Psoas muscle (tissue), 8 donors: ENCODE measurements around the gene TCTA. TPM values are rescaled to one million over a fixed set of nuclear protein-coding genes. Genes with fewer than 3 reads are reported as not detected.

Experiments
- ATAC-seq, 4 donors: fragments of 200-7000 bp; cut with Tn5 transposase; one replicate each; pipeline ENCODE4 v1.9.1; 2020; ENCODE audit warnings: moderate library complexity in 3 of 4, mild to moderate bottlenecking in 2 of 4
- DNase-seq, 2 donors: peaks; one replicate each; pipeline ENCODE4 v3.0.0-alpha.2; 2020
- H3K27ac ChIP-seq: fragments of 200-600 bp; one replicate; pipeline ENCODE4 v1.8.0; 2022
- H3K27me3 ChIP-seq, 3 donors: fragments of 200-600 bp in 1 of 3; one replicate each; pipeline versions ENCODE4 v1.6.1 to v1.8.0; 2013 to 2022; ENCODE audit warnings: low read length in 2 of 3, mild to moderate bottlenecking in 2 of 3, moderate library complexity in 1 of 3; ENCODE audit not compliant: insufficient read depth in 3 of 3
- H3K36me3 ChIP-seq, 2 donors: fragments of 200-600 bp in 1 of 2; one replicate each; pipeline versions ENCODE4 v1.6.1 to v1.8.0; 2013 to 2022; ENCODE audit warnings: low read depth in 1 of 2, mild to moderate bottlenecking in 1 of 2, moderate library complexity in 1 of 2; ENCODE audit not compliant: insufficient read depth in 1 of 2
- H3K4me1 ChIP-seq: fragments of 200-600 bp; one replicate; pipeline ENCODE4 v1.8.0; 2022
- H3K4me3 ChIP-seq: fragments of 200-600 bp; one replicate; pipeline ENCODE4 v1.8.0; 2022; ENCODE audit warnings: mild to moderate bottlenecking
- H3K9me3 ChIP-seq: fragments of 200-600 bp; one replicate; pipeline ENCODE4 v1.8.0; 2022
- WGBS, 3 donors: extraction: QIAGEN DNeasy Blood & Tissue Kit; methylation state at CpG; one replicate each; pipeline versions ENCODE4 v1.1.6 to v1.1.7; 2013; 5-methylcytosine and 5-hydroxymethylcytosine counted together
- intact Hi-C, 2 donors: fragments of 100-400 bp; cut with DNase I; formaldehyde crosslinking; loops; one replicate each; pipeline versions ENCODE4 v1.11.0 to v1.14.2; 2022
- long read RNA-seq, 2 donors: library from polyadenylated mRNA; unstranded; transcript quantifications; one replicate each; pipeline ENCODE4 v2.0.0, GENCODE V29; 2021
- polyA plus RNA-seq, 3 donors: library from polyadenylated mRNA; stranded (reverse); fragments of 200-250 nt; gene quantifications; one replicate each; pipeline ENCODE4 v1.2.3, GENCODE V29; 2013
- total RNA-seq, 4 donors: library from RNA; stranded (reverse); fragmentation: NEBNext Ultra II Directional in 2 of 4; extraction: Animal tissue kit (Norgen Biotek cat#: 25700) in 2 of 4; gene quantifications; one replicate each; pipeline versions ENCODE4 v1.2.1 to v1.2.4, GENCODE V29; 2021 to 2023
- TF ChIP-seq, protein P1 (sequence below): fragments of 200-600 bp; IDR thresholded peaks from one replicate; pipeline ENCODE4 v1.8.0; 2022; ENCODE audit warnings: antibody characterized with exemption
- donor health status: healthy with polysubstance abuse.
- donor health status: DM: no; HTN: no; CAD: no; lungs with moderate emphysema.
- donor health status: Bipolar disorder and iron deficiency.
- donor health status: healthy.
- donor health status: DM: yes; HTN: yes; CAD: no.
- donor health status: DM: no; HTN: no; CAD: no.
- donor health status: DM: no; HTN: no; CAD: no.
- donor health status: DM: yes; HTN: yes; CAD: no.

The TCTA gene, protein sequence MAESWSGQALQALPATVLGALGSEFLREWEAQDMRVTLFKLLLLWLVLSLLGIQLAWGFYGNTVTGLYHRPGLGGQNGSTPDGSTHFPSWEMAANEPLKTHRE
- total RNA-seq (10 to 100 TPM; 11.4 to 23.4 (median 16.7) TPM), polyA plus RNA-seq (10 to 100 TPM; 13.8 to 46.1 (median 18.1) TPM)
- long read RNA-seq, donor 1, partial matches to known transcripts = 0 of 7 reads
- long read RNA-seq, donor 1, other reads (novel, unspliced or antisense) = 2 of 7 reads
- long read RNA-seq, donor 2, transcript TCTA-201 (3 exons, 2,146 nt) = major isoform, 20 of 26 reads
- long read RNA-seq, donor 2, partial matches to known transcripts = 5 of 26 reads
- long read RNA-seq, donor 2, other reads (novel, unspliced or antisense) = 0 of 26 reads

DNA sequence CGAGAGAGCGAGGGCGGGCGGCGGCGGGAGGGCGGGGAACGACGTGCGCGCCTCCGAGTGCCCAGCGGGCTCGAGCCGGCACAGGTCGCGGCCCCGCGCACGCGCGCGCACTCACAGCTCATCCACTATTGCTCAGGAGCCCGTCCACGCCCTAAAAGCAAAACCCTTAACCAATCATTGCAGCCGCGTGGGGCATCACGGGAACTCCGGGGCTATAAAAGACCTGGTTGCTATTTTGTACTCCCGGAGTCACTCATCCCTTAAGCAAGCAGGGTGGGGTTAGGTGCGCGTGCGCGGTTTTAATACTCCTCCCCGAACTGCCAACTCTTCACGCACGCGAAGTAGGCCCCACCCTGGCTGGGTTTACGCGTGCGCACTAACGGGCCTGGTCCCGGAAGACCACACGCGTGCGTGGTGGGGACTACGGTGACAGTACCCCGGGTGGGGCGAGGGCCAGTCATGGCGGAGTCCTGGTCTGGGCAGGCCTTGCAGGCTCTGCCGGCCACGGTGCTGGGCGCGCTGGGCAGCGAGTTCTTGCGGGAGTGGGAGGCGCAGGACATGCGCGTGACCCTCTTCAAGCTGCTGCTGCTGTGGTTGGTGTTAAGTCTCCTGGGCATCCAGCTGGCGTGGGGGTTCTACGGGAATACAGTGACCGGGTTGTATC is at the start of gene TCTA, which contains the start of gene RHOA:
TCTA (plus strand) TSS at position 456 of the 664 bp plus-strand sequence; CDS start at position 460, 4 bp downstream.
RHOA (minus strand) TSS at position 9 of the 664 bp plus-strand sequence. CDS start 36,387 bp downstream, outside the sequence.
- Histone ChIP-seq H3K4me1 (peaks cover 42% of the 10 kb centered on the region), H3K27me3 (no peaks in the 10 kb centered on the region), H3K36me3 (peaks cover 0 to 37% of the 10 kb centered on the region in 2 donors), H3K9me3 (no peaks in the 10 kb centered on the region), H3K27ac (peak within 1 kb of the TSS; percentile 99), H3K4me3 (peak within 1 kb of the TSS; percentile 87)
- DNase-seq (peak; percentile 99 to 100), ATAC-seq (peak; percentile 92 to 94 (median 93))
- TF ChIP-seq, protein P1, sequence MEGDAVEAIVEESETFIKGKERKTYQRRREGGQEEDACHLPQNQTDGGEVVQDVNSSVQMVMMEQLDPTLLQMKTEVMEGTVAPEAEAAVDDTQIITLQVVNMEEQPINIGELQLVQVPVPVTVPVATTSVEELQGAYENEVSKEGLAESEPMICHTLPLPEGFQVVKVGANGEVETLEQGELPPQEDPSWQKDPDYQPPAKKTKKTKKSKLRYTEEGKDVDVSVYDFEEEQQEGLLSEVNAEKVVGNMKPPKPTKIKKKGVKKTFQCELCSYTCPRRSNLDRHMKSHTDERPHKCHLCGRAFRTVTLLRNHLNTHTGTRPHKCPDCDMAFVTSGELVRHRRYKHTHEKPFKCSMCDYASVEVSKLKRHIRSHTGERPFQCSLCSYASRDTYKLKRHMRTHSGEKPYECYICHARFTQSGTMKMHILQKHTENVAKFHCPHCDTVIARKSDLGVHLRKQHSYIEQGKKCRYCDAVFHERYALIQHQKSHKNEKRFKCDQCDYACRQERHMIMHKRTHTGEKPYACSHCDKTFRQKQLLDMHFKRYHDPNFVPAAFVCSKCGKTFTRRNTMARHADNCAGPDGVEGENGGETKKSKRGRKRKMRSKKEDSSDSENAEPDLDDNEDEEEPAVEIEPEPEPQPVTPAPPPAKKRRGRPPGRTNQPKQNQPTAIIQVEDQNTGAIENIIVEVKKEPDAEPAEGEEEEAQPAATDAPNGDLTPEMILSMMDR = no peak
- WGBS, 3 donors = 0 to 1% (median 0%) methylated on average over 54 to 62 of the region's 62 CpGs
- intact Hi-C loops = loop anchor here (2.0 to 5.0 kb wide), 2 partner anchors 53 to 70 kb away; partner anchors contain the start of genes GPX1 (in 1 of the 2) and USP4 (in 1 of the 2)

DNA sequence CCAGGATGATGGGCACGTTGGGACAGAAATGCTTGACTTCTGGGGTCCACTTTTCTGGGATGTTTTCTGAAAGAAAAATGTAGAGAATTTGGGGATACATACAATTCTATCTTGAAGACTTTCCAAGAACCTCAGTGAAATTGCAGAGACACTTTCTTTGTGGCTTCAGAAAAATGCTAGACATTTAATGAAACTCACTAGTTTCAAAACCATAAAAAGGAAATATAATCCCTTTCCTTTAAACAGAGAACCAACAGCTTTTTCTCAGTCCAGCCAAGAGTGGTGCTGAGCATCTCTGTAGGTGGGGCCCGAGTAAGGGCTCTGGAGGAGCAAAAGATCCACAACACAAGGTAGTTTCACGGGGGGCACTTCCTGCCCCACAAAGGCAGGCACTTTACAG is 49.7 kb upstream of the TCTA start:
- no peak for ATAC-seq
- Histone ChIP-seq H3K4me3 (no peak overlapping the region), H3K4me1 (peaks cover 14% of the 10 kb centered on the region), H3K36me3 (peaks cover 7 to 87% of the 10 kb centered on the region in 2 donors), H3K27ac (no peak overlapping the region), H3K27me3 (no peaks in the 10 kb centered on the region), H3K9me3 (no peaks in the 10 kb centered on the region)
- no peak for DNase-seq
- 74 to 86% (median 83%) methylated on average over 3 of the region's 3 CpGs for WGBS, 3 donors
- TF ChIP-seq, protein P1 = no peak
- intact Hi-C loops = loop anchor here (5.0 kb wide), 2 partner anchors 45 to 85 kb away; no protein-coding TSS in a partner anchor

DNA sequence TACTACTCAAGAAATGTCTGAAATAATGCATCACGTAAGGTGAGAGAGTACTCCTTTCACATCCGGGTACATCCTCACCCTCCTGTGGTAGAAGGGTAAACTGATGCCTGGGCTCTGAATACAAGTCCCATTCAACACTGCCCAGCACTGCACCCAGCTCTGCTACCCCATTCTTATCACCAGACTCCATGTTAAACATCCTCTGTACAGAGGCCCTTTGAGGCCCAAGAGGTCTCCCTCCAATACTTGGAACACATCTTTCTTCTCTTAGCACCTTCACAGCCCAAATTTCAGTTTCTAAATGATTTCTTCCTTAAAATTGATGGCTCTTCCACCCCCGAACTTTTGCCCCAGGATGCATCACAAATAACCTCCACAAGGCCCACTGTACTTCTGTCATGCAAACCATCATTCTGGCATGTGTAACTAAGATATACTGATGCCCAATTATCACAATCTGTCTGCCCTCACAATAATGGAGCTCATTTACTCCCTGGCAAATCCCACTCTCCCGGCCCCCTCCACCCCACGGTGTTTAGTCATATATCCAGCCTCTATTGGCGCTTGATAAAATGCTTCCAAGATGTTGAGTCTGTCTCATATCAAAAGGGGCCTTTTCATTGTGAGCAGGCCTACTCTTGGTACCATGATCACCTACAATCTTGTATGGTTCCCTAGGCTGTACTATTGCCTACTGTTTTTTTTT is 41.5 kb upstream of the TCTA start:
- no peak for DNase-seq
- peak in 1 of 4 donors; percentile 23 for ATAC-seq
- Histone ChIP-seq H3K4me3 (no peak overlapping the region), H3K9me3 (no peaks in the 10 kb centered on the region), H3K27ac (no peak overlapping the region), H3K4me1 (peaks cover 7% of the 10 kb centered on the region), H3K27me3 (no peaks in the 10 kb centered on the region), H3K36me3 (peaks cover 24 to 99% of the 10 kb centered on the region in 2 donors)
- intact Hi-C loops = no loop called here
- WGBS, 3 donors = 86 to 93% (median 88%) methylated on average over 6 of the region's 6 CpGs
- TF ChIP-seq, protein P1 = no peak

DNA sequence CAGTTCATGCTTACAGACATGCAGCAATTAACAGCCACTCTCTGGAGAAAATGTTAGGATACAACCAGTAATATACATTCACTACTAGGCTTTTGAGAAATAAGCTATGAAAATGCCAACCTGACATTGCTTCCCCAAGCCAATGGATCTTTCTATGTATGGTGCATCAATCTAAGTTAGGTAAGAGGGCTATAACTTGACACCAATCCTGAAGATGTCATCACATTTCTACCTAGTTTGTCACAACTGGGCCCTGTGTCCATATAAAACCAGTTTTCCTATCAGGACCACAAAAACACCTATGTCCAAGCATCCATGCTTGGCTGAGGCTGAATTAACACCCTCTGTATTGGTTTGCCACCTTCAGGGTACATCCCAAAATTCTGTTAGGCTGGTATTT is 40.3 kb upstream of the TCTA start:
- Histone ChIP-seq H3K36me3 (peaks cover 24 to 89% of the 10 kb centered on the region in 2 donors), H3K9me3 (no peaks in the 10 kb centered on the region), H3K27ac (peak overlapping the region; percentile 9), H3K4me3 (no peak overlapping the region), H3K27me3 (no peaks in the 10 kb centered on the region), H3K4me1 (peaks cover 7% of the 10 kb centered on the region)
- no peak for DNase-seq
- TF ChIP-seq, protein P1 = no peak
- ATAC-seq = peak; percentile 32 to 53 (median 49)
- intact Hi-C loops = no loop called here
